GM08714 (cell line): ENCODE results near the gene SOX6.
"Not testable (repeated sequence)": the region's sequence is repeated elsewhere in the genome, so short reads cannot be mapped to it uniquely, and the experiment has no call there.

ENCODE experiments used
- H3K4me3 ChIP-seq: fragments of 200-500 bp; sonication (Bioruptor generic); 2 replicates; pipeline ENCODE4 v1.5.1; 2014; ENCODE audit warnings: mild to moderate bottlenecking, low read length, inconsistent platforms
- ZNF274 ChIP-seq: IDR thresholded peaks from 2 replicates; pipeline ENCODE4 v1.6.1; 2012; ENCODE audit warnings: mild to moderate bottlenecking, low read depth, low read length

The SOX6 gene

GRCh38 chr11:15929371-15929901 lies 426.9 kb downstream of the SOX6 start:
- no peak overlapping the region for H3K4me3 ChIP-seq
- TF ChIP-seq ZNF274, result no peak

GRCh38 chr11:15927864-15928217 lies 428.5 kb downstream of the SOX6 start:
- no peak for TF ChIP-seq ZNF274
- no peak overlapping the region for H3K4me3 ChIP-seq

- TF ChIP-seq ZNF274, result no peak
- no peak overlapping the region for H3K4me3 ChIP-seq
Measured at GRCh38 chr11:15927196-15927863, 429.0 kb downstream of the SOX6 start.

- no peak for TF ChIP-seq ZNF274
- no peak overlapping the region for H3K4me3 ChIP-seq
Measured at GRCh38 chr11:15926071-15926470, 430.3 kb downstream of the SOX6 start.

- no peak overlapping the region for H3K4me3 ChIP-seq
- TF ChIP-seq ZNF274, result no peak
Measured at GRCh38 chr11:15923183-15923582, 433.2 kb downstream of the SOX6 start.

- not testable (repeated sequence) for H3K4me3 ChIP-seq
Measured at GRCh38 chr11:15922745-15923144, 433.6 kb downstream of the SOX6 start.

- TF ChIP-seq ZNF274, result no peak
- H3K4me3 ChIP-seq, result no peak overlapping the region
Measured at GRCh38 chr11:15920856-15921629, 435.3 kb downstream of the SOX6 start.

GRCh38 chr11:15918674-15919073 lies 437.7 kb downstream of the SOX6 start:
- no peak for TF ChIP-seq ZNF274
- no peak overlapping the region for H3K4me3 ChIP-seq

GRCh38 chr11:15918212-15918611 lies 438.1 kb downstream of the SOX6 start:
- no peak for TF ChIP-seq ZNF274
- H3K4me3 ChIP-seq, result no peak overlapping the region
